Fibroblast of pulmonary artery (primary cell): Measurements from ENCODE around the gene TRMT10A.
A peak's percentile ranks its signal among the peaks of the same experiment; 100 is the strongest.

Experiments
- DNase-seq: peaks from one replicate; pipeline ENCODE4 v3.0.0-alpha.2; 2010; ENCODE audit warnings: low read depth
- H3K4me3 ChIP-seq: replicated peaks from 2 replicates; pipeline ENCODE4 v1.5.1; 2011; ENCODE audit warnings: low read depth, mild to moderate bottlenecking, control low read depth, low read length, moderate library complexity
- CTCF ChIP-seq: IDR thresholded peaks from 2 replicates; pipeline ENCODE4 v1.5.1; 2011; ENCODE audit warnings: mild to moderate bottlenecking, control low read depth, low read length, inconsistent platforms; ENCODE audit errors: missing control alignments

TRMT10A gene

DNA sequence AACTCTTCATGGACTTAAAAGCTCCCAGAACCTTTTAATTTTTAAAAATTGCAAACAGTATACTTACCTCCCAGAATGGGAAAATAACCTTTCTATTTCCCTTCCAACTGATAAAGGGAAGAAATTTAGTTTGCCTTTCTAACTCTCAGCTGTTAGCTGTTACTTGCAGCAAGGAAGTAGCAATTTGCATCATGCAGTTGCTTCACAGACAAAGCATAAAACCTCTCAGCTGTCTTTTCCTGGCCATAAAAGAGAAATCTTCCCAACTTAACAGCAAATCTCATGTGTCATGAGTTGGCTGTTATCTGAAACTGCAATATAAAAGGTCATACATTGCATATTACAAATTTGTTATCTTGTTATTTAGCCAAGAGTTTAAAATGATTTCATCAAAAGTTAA, 34.6 kb downstream of the TRMT10A start:
- no peak overlapping the region for H3K4me3 ChIP-seq
- TF ChIP-seq CTCF = no peak

DNA sequence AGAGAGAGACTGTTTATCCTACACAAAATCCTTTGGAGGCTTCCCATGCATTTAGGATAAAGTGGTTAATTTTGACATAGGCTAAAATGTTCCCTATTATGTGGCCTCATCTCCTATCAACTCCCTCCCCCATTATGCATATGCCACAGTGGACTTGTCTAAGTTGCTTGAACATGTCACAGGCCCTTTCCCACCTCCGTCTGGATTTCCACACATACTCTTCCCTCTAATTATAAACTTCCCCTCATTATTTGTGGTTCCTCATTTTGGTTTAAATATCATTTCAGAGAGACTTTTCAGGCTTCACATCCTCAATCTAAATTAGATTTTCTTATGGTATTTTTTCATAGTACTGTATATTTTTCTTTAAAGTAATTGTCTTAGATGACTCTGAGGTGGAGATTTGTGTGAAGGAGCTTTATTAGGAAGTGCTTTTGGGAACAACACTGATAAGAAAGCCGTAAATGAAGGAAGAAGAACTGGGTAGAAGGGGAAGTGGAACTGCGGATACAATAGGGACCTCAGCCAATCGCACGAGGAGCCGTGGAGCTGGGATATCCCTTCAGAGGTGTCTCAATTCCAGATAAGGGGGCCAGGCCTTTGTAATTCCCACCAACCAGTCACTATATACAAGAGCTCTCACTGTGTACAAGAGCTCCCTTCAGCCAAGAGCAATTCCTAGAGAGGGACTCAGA, 45.1 kb downstream of the TRMT10A start:
- no peak overlapping the region for H3K4me3 ChIP-seq
- DNase-seq = no peak
- TF ChIP-seq CTCF = no peak

More for the DNA sequence above, 34.6 kb downstream of the TRMT10A start:
- peak; percentile 6 for DNase-seq

GRCh38 chr4:99510721-99511120, 53.1 kb downstream of the TRMT10A start, which contains the start of gene C4orf17:
C4orf17 (plus strand) TSS chr4:99511021; CDS start chr4:99513082, 2,061 bp downstream.
- DNase-seq = no peak
- TF ChIP-seq CTCF = no peak

GRCh38 chr4:99507762-99508161, 56.1 kb downstream of the TRMT10A start:
- TF ChIP-seq CTCF = no peak
- no peak overlapping the region for H3K4me3 ChIP-seq
- DNase-seq = no peak

More at GRCh38 chr4:99510721-99511120, 53.1 kb downstream of the TRMT10A start, which contains the start of gene C4orf17:
- no peak within 1 kb of the TSS for H3K4me3 ChIP-seq

- TF ChIP-seq CTCF = no peak
- no peak for DNase-seq
- no peak overlapping the region for H3K4me3 ChIP-seq
Measured at GRCh38 chr4:99507349-99507748, 56.5 kb downstream of the TRMT10A start.

DNA sequence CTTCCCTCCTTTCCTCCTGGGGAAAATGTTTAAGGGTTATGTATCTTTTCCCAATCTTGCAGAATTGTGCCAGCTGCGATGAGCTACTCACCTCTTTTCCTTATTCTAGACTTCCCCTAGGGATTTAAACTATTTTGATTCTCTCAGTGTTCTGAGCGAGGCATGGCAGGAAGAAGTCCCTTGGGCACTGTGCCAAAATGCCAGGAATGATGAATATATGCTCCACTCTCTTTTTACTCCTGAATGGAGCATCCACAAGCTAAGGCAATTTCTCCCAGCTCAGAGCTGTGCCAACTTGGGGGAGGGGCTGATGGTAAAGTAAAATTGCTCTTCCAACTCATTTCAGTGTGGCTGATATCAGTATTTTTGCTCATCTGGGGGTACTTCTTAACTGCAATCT, 57.1 kb downstream of the TRMT10A start:
- H3K4me3 ChIP-seq = no peak overlapping the region
- no peak for TF ChIP-seq CTCF

More for the DNA sequence above, 57.1 kb downstream of the TRMT10A start:
- peak; percentile 16 for DNase-seq
